Hypothalamus (tissue), 51 donors: ENCODE data around the gene GCC1.
"Not testable (repeated sequence)": the region's sequence is repeated elsewhere in the genome, so short reads cannot be mapped to it uniquely, and the experiment has no call there.

Experiments used
- DNase-seq, 51 donors: peaks; one replicate each; lab custom pipeline; 2025; lab: John Stamatoyannopoulos, UW

The GCC1 gene

DNA sequence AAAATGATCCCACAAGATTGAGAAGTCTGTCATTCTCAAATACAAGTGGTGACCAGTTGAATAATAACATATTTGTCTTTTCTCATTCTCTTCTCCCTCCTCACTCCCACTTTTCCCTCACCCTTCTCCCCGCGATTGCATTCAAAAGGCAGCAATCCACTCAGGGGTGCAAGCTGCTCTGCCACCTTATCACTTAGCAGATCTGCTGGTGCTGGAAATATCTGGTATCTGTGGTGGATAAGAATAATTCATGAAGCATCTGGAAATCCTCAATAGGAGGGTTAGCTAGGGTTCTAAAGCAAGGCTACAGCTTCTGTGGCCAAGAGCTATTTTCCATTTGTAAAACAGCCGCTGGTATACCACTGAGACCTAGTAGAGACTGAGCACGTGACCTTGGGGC lies 43.8 kb downstream of the GCC1 start:
- no peak for DNase-seq

DNA sequence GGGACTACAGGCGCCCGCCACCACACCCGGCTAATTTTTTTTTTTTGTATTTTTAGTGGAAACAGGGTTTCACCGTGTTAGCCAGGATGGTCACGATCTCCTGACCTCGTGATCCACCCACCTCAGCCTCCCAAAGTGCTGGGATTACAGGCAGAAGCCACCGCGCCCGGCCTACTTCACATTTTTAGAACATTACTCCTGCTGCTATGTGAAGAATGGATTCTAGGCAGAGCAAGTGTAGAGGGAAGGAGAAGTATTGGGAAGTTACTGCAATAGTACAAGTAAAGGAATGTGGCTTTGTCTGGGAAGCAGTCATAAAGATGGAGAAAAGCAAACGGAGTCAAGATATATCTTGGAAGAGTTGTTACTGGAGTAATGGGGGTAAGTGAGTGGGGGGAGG lies 44.9 kb downstream of the GCC1 start:
- DNase-seq, result not testable (repeated sequence)

DNA sequence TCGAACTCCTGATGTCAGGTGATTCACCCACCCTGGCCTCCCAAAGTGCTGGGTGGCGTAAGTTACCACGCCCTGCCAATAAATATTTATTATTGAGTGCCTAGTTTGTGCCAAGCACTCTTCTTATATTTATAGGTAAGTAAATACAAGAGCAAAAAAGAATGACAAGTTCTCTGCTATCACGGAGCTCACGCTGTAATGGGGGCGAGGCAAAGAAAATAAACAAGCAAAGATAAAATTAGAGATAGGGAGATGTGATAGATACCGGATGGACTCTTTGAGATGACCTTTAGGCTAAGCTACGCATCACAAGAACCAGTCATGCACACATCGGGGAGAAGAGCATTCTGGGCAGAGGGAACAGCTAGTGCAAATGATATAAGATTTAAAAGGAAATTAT lies 46.3 kb downstream of the GCC1 start:
- no peak for DNase-seq

DNA sequence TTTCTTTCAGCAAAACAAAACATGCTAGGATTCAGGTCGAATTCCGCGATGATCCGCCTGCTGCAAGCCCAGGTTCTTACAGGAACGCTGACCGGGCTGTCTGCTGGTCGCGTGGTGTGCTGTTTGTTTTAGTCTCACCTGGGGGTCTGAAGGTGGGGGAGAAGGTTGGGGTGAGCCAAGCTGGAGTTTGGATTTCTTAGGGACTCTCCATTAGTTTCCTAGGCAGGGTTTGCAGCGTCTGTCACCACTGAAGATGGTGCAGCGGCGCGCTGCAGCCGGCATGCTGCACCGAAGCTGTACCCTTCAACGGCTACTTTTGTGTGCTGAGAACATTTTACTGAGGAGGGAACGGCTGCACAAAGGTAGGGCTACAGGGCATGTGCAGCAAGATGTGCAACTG lies 48.7 kb downstream of the GCC1 start:
- DNase-seq, result peak in 5 of 51 donors; percentile 1 to 9 (median 2)

DNA sequence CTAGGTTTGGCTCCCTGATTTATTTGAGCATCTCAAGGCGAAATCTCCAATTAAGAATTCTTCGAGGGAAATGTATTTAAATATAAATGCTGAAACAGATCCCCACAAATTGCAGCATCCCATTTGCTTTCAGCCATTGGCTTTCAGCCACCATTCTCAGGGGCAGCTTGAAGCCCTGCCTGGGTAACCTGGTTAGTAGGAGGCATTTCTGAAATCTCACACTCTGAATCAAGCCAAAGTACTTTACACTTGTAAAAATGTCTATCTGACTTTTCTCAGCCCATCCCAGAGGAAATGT lies 49.1 kb downstream of the GCC1 start:
- peak in 1 of 51 donors; percentile 2 for DNase-seq

DNA sequence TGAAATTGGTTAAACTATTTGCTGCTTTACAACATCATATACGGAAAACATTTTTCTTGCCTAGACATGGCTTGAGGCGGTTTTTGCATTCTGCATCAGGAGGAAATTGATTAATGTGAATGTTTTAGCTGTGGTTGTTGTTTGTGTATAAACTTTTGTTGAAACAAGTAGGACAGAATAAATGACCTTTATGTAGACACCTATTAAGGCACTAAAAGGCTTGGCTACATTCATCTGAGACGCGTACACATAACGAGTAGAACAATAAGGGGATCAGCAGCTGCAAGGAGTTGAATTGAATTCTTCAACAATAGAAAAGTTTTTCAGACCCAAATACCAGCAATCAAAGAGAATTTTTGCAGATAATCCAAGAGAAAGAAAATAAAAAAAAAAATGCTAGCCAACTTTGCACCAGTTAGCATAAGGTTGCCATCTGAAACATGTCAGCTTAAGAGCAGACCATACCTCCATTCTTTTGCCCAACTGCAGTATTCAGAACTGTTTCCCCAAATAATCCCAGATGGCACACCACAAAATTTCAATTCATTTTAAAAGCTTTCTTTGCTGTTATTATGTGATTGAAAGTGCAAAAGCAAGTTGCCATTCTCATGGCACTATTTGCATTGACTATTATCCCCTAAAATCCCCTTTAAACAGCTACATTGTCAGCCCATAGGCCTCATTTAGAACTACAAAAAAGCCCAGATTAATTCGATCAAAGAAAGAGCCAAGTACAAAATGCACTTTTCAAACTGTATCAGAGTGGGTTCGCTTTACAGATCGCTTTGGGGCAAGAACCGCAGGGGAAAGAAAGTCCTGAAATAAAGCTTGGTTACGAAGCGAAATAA lies 49.6 kb downstream of the GCC1 start:
- no peak for DNase-seq

DNA sequence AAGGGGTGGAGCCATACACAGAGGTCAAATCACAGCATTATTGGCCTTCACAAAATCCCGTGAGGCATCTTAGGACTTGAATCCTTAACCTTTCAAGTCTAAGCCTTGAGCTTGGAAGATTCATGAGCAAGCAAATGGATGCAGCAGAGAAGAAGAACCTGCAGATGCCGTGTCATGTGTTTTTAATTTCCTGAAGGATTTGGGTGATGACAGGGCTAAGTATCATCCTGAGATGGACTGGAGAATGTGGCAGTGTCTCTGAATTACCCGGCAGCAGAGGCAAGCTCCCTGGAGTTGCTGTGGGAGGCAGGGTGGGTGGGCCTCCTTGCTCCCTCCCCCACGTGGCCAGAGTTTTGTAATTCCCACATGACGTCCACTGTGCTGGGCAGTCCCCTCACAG lies 50.8 kb downstream of the GCC1 start:
- no peak for DNase-seq

DNA sequence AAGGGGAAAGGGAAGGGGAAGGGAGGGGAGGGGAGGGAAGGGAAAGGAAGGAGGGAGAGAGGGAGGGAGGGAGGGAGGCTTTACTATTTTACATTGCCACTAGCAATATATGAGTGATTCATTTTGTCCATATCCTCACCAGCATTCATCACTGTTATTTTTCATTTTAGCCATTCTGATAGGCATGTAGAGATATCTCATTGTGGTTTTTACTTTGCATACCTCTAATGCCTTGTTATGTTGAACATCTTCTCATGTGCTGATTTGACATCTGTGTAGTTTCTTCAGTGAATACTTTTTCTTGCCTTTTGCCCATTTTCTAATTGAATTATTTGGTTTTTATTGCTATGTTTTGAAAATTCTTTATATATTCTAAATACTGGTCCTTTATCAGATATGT lies 52.7 kb downstream of the GCC1 start:
- DNase-seq, result no peak

DNA sequence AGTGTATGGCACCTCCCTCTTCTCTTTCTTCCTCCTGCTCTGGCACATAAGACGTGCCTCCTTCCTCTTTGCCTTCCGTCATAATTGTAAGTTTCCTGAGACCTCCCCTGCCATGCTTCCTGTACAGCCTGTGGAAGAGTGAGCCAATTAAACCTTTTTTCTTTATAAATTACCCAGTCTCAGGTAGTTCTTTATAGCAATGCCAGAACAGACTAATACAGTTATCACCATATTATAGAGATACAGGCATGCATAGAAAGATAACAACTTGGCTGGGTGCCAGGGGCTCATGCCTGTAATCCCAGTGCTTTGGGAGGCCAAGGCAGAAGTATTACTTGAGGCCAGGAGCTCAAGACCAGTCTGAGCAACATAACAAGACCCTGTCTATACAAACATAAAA lies 53.2 kb downstream of the GCC1 start:
- no peak for DNase-seq
